Gastrocnemius medialis (tissue), 4 donors: ENCODE results near the gene PCDHGA8. TPM values are rescaled to one million over a fixed set of nuclear protein-coding genes. Genes with fewer than 3 reads are reported as not detected.
"Not testable (repeated sequence)": the region's sequence is repeated elsewhere in the genome, so short reads cannot be mapped to it uniquely, and the experiment has no call there.

Source experiments
- ATAC-seq, 2 donors: fragments of 150-250 bp; one replicate each; pipeline ENCODE4 v1.9.1; 2016
- DNase-seq, 2 donors: peaks; one replicate each; pipeline ENCODE4 v3.0.0-alpha.2; 2019
- H3K27ac ChIP-seq, 4 donors: fragments of 200-600 bp; sonication (generic); 1 replicate in 1 of 4; 2 replicates in 3 of 4; pipeline ENCODE4 v1.5.1; 2016 to 2018; ENCODE audit warnings: mild to moderate bottlenecking in 2 of 4, moderate library complexity in 1 of 4
- H3K27me3 ChIP-seq, 3 donors: fragments of 200-600 bp; sonication (generic) in 2 of 3; 1 replicate in 1 of 3; 2 replicates in 2 of 3; pipeline versions ENCODE4 v1.5.1 to v1.6.0; 2016 to 2019; ENCODE audit warnings: mild to moderate bottlenecking in 1 of 3, moderate library complexity in 1 of 3
- H3K36me3 ChIP-seq, 2 donors: fragments of 200-600 bp; sonication (generic) in 1 of 2; one replicate each; pipeline ENCODE4 v1.5.1; 2017 to 2018
- H3K4me1 ChIP-seq, 2 donors: fragments of 200-600 bp; sonication (generic) in 1 of 2; one replicate each; pipeline ENCODE4 v1.5.1; 2016 to 2017; ENCODE audit warnings: mild to moderate bottlenecking in 2 of 2
- H3K4me3 ChIP-seq, 4 donors: fragments of 200-600 bp; sonication (generic) in 3 of 4; 1 replicate in 1 of 4; 2 replicates in 3 of 4; pipeline ENCODE4 v1.5.1; 2016 to 2019; ENCODE audit warnings: mild to moderate bottlenecking in 2 of 4
- H3K9me3 ChIP-seq, 3 donors: fragments of 200-600 bp; sonication (generic) in 2 of 3; 1 replicate in 1 of 3; 2 replicates in 2 of 3; pipeline ENCODE4 v1.5.1; 2016 to 2019
- POLR2A ChIP-seq, 2 donors: fragments of 450-650 bp; IDR thresholded peaks; one replicate each; pipeline ENCODE4 v1.6.1; 2017; ENCODE audit warnings: antibody characterized with exemption in 2 of 2, mild to moderate bottlenecking in 2 of 2, moderate library complexity in 2 of 2
- in situ Hi-C, 4 donors: fragments of 200-750 bp; cut with MboI; loops; one replicate each; pipeline versions ENCODE4 v1.15.0 to v1.8.0; 2017; ENCODE audit warnings: low sequenced_read_pairs in 4 of 4
- intact Hi-C: fragments of 100-400 bp; cut with DNase I; formaldehyde crosslinking; loops from one replicate; pipeline ENCODE4 v1.15.1; 2023; ENCODE audit warnings: low total_unique reads
- total RNA-seq, 4 donors: library from RNA; depleted of rRNA; stranded (reverse); fragments of >200 nt; gene quantifications; one replicate each; pipeline versions ENCODE4 v1.1.0 to v1.2.3, GENCODE V29; 2016
- TF ChIP-seq, protein P1 (sequence below), 5 experiments: fragments of 450-650 bp in 3 of 5; fragments of 200-600 bp in 2 of 5; sonication (generic) in 2 of 5; IDR thresholded peaks in 4 of 5; conservative IDR thresholded peaks in 1 of 5; 1 replicate in 4 of 5; 2 replicates in 1 of 5; pipeline ENCODE4 v1.5.1; 2016 to 2019; ENCODE audit warnings: antibody characterized with exemption in 5 of 5, mild to moderate bottlenecking in 3 of 5, moderate library complexity in 3 of 5

The PCDHGA8 gene
- total RNA-seq, 4 donors from 2014 or later = 0.82 to 1.8 (median 1.2) TPM

DNA sequence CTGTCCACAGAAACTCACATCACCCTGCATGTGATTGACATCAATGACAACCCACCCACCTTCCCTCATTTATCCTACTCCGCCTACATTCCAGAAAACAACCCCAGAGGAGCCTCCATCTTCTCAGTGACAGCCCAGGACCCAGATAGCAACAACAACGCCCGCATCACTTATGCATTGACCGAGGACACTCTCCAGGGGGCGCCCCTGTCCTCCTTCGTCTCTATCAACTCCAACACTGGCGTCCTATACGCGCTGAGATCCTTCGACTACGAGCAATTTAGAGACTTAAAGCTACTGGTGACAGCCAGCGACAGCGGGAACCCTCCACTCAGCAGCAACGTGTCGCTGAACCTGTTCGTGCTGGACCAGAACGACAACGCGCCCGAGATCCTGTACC is 47.1 kb upstream of the PCDHGA8 start:
- intact Hi-C loops = no loop called here
- Histone ChIP-seq H3K4me3 (peak overlapping the region in 1 of 4 donors; percentile 43), H3K27me3 (peaks cover 8 to 9% (median 8%) of the 10 kb centered on the region in 3 donors), H3K4me1 (no peaks in the 10 kb centered on the region), H3K9me3 (peaks cover 0 to 9% (median 0%) of the 10 kb centered on the region in 3 donors), H3K27ac (no peak overlapping the region), H3K36me3 (no peaks in the 10 kb centered on the region)
- TF ChIP-seq, protein P1, sequence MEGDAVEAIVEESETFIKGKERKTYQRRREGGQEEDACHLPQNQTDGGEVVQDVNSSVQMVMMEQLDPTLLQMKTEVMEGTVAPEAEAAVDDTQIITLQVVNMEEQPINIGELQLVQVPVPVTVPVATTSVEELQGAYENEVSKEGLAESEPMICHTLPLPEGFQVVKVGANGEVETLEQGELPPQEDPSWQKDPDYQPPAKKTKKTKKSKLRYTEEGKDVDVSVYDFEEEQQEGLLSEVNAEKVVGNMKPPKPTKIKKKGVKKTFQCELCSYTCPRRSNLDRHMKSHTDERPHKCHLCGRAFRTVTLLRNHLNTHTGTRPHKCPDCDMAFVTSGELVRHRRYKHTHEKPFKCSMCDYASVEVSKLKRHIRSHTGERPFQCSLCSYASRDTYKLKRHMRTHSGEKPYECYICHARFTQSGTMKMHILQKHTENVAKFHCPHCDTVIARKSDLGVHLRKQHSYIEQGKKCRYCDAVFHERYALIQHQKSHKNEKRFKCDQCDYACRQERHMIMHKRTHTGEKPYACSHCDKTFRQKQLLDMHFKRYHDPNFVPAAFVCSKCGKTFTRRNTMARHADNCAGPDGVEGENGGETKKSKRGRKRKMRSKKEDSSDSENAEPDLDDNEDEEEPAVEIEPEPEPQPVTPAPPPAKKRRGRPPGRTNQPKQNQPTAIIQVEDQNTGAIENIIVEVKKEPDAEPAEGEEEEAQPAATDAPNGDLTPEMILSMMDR (IDR thresholded peaks at IDR 0.05 in 4 of 5, conservative IDR thresholded peaks at IDR 0.05 in 1 of 5) = no peak
- TF ChIP-seq POLR2A (IDR thresholded peaks at IDR 0.05) = no peak
- DNase-seq = no peak
- in situ Hi-C loops = loop anchor here in 1 of 4 donors (10.0 kb wide), 1 partner anchor 219 kb away; no protein-coding TSS in a partner anchor
- no peak for ATAC-seq

DNA sequence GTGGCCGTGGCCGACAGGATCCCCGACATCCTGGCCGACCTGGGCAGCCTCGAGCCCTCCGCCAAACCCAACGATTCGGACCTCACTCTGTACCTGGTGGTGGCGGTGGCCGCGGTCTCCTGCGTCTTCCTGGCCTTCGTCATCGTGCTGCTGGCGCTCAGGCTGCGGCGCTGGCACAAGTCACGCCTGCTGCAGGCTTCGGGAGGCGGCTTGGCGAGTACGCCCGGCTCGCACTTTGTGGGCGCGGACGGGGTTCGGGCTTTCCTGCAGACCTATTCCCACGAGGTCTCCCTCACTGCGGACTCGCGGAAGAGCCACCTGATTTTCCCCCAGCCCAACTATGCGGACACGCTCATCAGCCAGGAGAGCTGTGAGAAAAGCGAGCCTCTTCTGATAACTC is 46.4 kb upstream of the PCDHGA8 start:
- H3K9me3 ChIP-seq, H3K36me3 ChIP-seq, H3K27ac ChIP-seq, H3K4me1 ChIP-seq, H3K4me3 ChIP-seq, H3K27me3 ChIP-seq, intact Hi-C loops, ATAC-seq, DNase-seq: not testable (repeated sequence)
- in situ Hi-C loops = loop anchor here in 1 of 4 donors (10.0 kb wide), 1 partner anchor 219 kb away; no protein-coding TSS in a partner anchor

DNA sequence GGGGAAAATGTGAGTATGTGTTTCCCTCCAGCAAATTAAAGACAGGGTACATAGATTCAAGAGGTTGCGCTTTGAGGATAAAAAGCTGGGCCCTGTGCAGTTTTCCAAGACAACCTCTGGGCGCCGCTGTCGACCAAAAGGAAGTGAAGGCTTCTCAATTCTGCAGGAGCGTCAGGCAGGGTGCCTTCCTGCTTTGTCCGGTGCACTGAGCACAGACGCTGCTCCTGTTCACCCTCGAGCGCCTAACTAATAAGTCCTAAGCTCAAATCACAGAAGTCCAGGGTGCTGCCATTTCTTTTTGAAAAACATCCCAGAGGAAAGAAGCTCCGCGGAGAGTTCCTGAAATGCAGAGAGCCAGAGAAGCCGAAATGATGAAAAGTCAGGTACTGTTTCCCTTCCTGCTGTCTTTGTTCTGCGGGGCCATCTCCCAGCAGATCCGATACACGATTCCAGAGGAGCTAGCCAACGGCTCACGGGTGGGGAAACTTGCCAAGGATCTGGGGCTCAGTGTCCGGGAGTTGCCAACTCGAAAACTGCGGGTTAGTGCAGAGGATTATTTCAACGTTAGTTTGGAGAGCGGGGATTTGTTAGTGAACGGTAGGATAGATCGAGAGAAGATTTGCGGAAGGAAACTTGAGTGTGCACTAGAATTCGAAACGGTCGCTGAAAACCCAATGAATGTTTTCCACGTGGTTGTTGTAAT is 42.4 kb upstream of the PCDHGA8 start, which contains the start of gene PCDHGB1:
TSS of gene PCDHGB1 (plus strand) at position 183 of the 703 bp plus-strand sequence. CDS start at position 345, 162 bp downstream.
- no peak for TF ChIP-seq POLR2A (IDR thresholded peaks at IDR 0.05)
- TF ChIP-seq, protein P1 (IDR thresholded peaks at IDR 0.05 in 4 of 5, conservative IDR thresholded peaks at IDR 0.05 in 1 of 5) = peak in 4 of 5 experiments; percentile 18 to 53 (median 38)
- peak within 1 kb of the TSS; percentile 14 to 31 (median 27) for H3K4me3 ChIP-seq
- peak in 1 of 2 donors; percentile 42 for DNase-seq
- ATAC-seq = peak; percentile 42 to 87
- H3K4me1 ChIP-seq = no peaks in the 10 kb centered on the region
- no peaks in the 10 kb centered on the region for H3K36me3 ChIP-seq
- H3K9me3 ChIP-seq = peaks cover 0 to 3% (median 3%) of the 10 kb centered on the region in 3 donors
- in situ Hi-C loops (loop anchor here in 1 of 4 donors (10.0 kb wide), 1 partner anchor 215 kb away; no protein-coding TSS in a partner anchor), intact Hi-C loops (no loop called here)
- peak within 1 kb of the TSS in 1 of 4 donors; percentile 29 for H3K27ac ChIP-seq
- H3K27me3 ChIP-seq = peaks cover 0 to 26% (median 9%) of the 10 kb centered on the region in 3 donors

DNA sequence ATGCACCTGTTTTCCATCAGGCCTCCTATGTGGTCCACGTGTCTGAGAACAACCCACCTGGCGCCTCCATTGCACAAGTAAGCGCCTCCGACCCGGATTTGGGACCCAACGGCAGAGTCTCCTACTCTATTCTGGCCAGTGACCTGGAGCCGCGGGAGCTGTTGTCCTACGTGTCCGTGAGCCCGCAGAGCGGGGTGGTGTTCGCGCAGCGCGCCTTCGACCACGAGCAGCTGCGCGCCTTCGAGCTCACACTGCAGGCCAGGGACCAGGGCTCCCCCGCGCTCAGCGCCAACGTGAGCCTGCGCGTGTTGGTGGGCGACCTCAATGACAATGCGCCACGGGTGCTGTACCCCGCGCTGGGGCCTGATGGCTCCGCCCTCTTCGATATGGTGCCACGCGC is 40.8 kb upstream of the PCDHGA8 start:
- Histone ChIP-seq H3K4me3 (no peak overlapping the region), H3K9me3 (peaks cover 0 to 7% (median 3%) of the 10 kb centered on the region in 3 donors), H3K27me3 (peaks cover 0 to 28% (median 9%) of the 10 kb centered on the region in 3 donors), H3K36me3 (no peaks in the 10 kb centered on the region), H3K4me1 (no peaks in the 10 kb centered on the region), H3K27ac (no peak overlapping the region)
- intact Hi-C loops = no loop called here
- TF ChIP-seq, protein P1 (IDR thresholded peaks at IDR 0.05 in 4 of 5, conservative IDR thresholded peaks at IDR 0.05 in 1 of 5) = no peak
- TF ChIP-seq POLR2A (IDR thresholded peaks at IDR 0.05) = no peak
- no peak for ATAC-seq
- in situ Hi-C loops = no loop called here
- DNase-seq = no peak

DNA sequence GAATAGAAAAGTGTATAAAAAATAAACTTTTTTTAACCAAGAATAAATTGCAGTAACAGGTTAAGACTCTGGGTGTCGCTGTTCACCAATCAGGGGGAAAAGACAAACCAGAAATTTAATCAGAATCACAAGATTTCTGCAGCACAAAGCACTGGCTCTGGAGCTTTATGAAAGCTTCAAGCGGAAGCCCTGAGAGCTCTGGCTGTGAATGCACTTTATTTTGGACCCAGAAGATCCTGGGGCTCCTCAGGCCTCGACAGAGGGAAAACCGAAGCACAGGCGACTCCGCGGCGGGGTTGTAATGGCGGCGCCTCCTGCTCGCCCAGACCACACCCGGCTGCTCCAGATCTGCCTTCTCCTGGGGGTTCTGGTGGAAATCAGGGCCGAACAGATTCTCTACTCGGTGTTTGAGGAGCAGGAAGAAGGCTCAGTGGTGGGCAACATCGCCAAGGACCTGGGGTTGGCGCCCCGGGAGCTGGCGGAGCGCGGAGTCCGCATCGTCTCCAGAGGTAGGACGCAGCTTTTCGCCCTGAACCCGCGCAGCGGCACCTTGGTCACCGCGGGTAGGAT is 37.4 kb upstream of the PCDHGA8 start, which contains the start of gene PCDHGA4:
TSS of gene PCDHGA4 (plus strand) at position 122 of the 570 bp plus-strand sequence. CDS start at position 209, 87 bp downstream.
- H3K4me3 ChIP-seq = peak within 1 kb of the TSS; percentile 35 to 58 (median 42)
- TF ChIP-seq POLR2A (IDR thresholded peaks at IDR 0.05) = no peak
- TF ChIP-seq, protein P1 (IDR thresholded peaks at IDR 0.05 in 4 of 5, conservative IDR thresholded peaks at IDR 0.05 in 1 of 5) = peak in 4 of 5 experiments; percentile 34 to 65 (median 38)
- peaks cover 0 to 6% of the 10 kb centered on the region in 2 donors for H3K4me1 ChIP-seq
- H3K9me3 ChIP-seq = peaks cover 0 to 7% (median 3%) of the 10 kb centered on the region in 3 donors
- no peak for ATAC-seq
- peak within 1 kb of the TSS; percentile 39 to 59 (median 53) for H3K27ac ChIP-seq
- no peaks in the 10 kb centered on the region for H3K36me3 ChIP-seq
- in situ Hi-C loops = no loop called here
- intact Hi-C loops = no loop called here
- DNase-seq = no peak
- H3K27me3 ChIP-seq = peaks cover 0 to 26% (median 10%) of the 10 kb centered on the region in 3 donors
